ENCODE data around the gene CNTNAP2.

Gene CNTNAP2

DNA sequence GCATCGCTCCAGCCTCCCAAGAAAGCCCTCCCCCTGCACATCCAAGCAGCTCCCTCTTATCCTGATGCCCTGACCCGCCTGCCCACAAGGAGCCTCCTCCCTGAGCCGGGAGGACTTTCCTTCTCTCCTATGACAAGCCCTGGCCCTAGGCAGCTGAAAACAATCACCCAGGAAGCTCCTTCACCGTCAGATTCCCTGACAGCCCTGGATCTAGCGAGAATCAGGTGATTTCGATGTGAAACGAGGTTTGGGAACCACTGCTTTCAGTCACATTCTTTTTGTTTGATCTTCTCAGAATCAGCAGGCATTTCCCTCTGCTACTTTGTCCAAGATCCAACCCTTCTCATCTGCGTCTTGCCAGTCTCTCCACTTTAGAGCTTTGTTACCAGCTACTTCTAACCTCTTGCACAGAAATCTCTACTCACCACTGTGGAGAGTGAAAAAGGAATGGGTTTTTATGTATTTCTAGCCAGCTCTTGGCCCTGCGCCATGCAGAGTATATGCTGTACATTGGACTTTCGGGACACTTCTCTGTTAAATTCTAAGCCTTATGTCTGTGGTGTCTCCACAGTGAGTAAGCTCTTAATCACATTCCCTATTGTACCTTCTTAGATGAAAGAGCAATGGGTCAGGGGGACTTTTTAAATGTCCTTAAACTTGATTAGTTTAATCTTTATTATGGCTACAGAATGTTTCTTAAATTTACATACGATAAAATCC, 2220.8 kb downstream of the CNTNAP2 start:
- no peak for FAIRE-seq

GRCh38 chr7:148337995-148338747, 2221.6 kb downstream of the CNTNAP2 start:
- FAIRE-seq, result no peak

- no peak for FAIRE-seq
Observed at GRCh38 chr7:148340438-148341280, 2224.1 kb downstream of the CNTNAP2 start.

DNA sequence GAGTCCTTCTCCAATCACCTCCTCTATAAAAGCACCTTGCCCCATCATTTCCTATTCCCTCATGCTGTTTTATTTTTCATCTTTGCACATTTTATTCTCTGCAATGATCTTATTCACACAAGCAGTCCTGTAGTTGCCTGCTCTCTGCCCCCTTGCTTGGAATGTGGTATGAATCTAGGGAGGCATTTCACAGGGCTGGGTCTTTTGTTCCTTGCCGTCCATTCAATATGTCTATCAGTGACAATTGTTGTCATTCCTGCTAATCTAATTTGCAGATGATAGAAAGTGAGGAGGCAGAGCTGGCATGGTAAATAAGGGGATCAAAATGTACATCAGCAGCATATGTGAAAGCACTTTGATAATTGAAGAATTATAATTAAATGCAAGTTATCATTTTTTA, 2227.8 kb downstream of the CNTNAP2 start:
- no peak for FAIRE-seq

DNA sequence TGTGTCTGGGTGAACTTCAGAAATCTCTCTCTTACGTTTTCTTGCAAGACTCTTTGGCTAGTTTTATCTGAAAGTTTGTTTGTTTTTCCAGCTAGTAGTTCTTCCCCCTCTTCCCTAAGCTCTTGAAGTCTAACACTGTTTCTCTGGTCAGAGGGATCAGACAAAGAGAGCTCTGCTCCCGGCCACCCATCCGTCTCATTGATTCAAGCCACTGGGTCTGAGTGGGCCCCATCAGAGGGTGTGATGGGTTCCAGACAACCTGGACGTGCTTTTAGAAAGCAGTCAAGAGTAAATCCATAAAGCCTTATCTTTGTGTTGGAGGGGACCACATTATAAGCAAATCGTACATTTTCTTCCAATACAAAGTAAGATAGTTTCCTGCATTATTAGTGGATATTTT, 2231.4 kb downstream of the CNTNAP2 start:
- no peak for FAIRE-seq

DNA sequence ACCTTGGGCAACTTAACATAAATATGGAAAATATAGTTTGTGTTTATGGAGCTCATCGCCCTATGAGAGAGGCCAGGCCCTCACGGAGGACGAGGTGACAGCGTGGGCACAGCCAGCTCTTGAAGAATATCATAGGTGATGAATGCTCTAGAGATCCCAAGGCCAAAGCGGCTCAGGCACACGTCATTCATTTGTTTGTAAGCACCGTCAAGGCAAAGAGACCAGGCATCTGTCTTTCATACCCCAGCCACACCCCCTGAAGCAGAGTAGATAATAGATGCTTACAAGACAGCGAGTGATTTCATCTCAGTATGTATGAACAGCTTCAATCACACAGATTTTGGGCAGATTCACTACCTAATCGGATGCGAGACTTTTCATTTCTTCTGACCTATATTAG, 2231.9 kb downstream of the CNTNAP2 start:
- FAIRE-seq, result no peak

DNA sequence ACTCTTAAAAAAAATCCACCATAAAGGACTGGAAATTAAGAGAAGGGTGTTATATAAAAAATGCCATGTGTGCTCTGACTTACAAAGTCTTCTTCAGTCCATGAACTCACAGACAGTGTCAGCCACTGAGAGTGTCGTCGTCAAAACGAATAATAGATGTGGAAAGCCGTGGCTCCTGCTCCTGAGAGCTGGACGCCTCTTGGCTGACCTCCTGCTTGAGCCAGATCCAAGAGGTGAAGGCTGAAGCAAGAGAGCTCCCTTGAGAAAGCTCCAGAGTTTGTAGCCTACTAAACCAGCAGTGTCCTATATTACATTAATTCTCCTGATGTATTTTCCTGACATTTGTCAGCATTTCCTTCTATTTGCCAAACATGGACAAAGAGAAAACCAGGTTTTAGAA, 2239.7 kb downstream of the CNTNAP2 start:
- FAIRE-seq, result no peak

GRCh38 chr7:148362541-148362940, 2245.9 kb downstream of the CNTNAP2 start:
- FAIRE-seq, result no peak

GRCh38 chr7:148367731-148368475, 2251.3 kb downstream of the CNTNAP2 start:
- FAIRE-seq, result no peak

GRCh38 chr7:148368562-148368961, 2252.0 kb downstream of the CNTNAP2 start:
- no peak for FAIRE-seq

DNA sequence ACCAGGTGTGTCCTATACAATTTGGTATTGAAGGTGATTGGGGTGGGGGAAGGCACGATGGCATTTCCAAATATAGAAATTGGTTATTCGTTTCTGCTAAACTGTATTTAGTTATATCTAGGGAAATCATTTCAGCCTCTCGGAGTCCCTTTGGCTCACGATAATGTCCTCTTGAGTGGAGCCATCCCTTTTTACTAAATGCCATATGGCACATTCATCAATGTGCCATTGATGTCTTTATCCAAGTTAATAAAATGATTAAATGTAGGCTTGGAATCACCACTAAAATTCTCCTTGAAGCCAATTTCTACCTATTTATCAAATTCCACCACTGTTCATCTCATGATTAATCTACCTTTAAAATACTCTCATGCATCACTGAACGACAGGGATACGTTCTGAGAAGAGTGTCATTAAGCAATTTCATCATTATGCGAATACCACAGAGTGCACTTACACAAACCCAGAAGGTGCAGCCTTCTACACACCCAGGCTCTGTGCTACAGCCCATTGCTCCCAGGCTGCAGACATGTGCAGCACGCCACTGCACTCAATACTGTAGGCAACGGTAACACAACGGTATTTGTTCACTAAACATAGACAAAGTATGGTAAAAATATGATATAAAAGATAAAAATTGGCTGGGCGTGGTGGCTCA, 2254.8 kb downstream of the CNTNAP2 start:
- no peak for FAIRE-seq

DNA sequence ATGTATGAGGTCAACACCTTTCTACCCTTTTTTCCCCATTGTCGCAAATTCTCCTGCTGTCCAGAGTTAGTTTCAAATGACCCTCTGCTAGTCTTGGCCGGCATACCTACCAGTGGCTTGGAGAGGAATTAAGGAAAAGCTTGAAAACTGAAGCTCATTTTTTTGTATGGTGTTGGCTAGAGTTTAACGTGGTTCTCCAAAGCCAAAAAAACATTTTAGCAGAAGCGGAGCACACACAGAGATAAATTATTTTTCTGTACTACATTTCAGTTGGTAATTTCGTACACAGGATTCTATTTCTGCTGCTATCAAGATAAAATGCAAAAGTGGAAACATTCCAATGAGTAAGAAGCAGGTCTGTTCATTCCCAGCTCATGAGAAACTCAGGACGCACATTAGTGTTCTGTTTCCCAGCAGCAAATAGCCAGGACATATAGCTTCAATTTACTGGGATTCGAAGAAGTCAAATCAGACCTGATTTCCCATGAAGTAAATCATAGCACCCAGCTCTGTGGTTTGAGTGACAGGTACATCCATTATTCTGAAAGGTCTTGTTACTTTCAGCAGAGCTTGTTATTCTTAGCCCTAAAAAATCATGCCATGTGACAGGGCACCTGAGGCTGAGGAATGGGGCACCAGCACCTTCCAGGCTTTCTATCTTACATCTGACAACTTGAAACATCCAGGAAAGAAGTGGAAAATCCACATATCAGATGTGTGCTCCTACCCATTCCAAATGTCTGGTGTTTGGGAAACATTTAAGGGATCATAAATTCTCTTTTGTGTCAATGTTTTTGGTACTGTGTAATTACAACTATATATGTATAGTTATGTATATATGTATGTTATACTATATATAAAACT, 2258.0 kb downstream of the CNTNAP2 start:
- no peak for FAIRE-seq

DNA sequence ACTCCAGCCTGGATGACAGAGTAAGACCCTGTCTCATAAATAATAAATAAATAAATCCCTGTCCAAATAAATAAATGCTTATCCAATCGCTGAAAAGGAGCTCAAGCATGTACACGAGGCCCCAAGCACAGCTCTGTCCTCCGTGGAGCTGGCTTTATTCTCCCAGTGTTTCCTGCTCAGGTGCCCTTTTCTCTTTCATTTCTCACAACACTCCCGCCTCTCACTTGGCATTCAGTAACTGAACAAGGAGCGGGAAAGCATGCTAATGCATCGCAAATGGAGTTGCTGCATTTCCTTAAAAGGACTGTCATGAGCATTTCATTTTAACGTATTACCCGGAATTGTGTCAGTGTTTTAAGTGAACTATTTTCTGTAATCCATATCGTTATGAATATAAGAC, 2263.1 kb downstream of the CNTNAP2 start:
- no peak for FAIRE-seq

GRCh38 chr7:148380596-148381419, 2264.2 kb downstream of the CNTNAP2 start:
- FAIRE-seq, result no peak

GRCh38 chr7:148382596-148382995, 2266.0 kb downstream of the CNTNAP2 start:
- FAIRE-seq, result no peak

DNA sequence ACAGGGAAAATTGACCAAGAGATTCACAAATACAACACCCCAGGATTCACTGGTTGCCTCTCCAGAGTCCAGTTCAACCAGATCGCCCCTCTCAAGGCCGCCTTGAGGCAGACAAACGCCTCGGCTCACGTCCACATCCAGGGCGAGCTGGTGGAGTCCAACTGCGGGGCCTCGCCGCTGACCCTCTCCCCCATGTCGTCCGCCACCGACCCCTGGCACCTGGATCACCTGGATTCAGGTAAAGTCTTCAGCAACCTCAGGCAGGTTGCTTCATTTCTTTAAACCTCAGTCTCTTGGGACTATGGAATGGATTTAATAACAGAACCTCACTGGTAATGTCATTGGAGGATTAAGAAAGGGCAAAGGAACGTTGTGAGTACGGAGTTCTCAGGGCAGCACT, 2267.1 kb downstream of the CNTNAP2 start:
- no peak for FAIRE-seq

DNA sequence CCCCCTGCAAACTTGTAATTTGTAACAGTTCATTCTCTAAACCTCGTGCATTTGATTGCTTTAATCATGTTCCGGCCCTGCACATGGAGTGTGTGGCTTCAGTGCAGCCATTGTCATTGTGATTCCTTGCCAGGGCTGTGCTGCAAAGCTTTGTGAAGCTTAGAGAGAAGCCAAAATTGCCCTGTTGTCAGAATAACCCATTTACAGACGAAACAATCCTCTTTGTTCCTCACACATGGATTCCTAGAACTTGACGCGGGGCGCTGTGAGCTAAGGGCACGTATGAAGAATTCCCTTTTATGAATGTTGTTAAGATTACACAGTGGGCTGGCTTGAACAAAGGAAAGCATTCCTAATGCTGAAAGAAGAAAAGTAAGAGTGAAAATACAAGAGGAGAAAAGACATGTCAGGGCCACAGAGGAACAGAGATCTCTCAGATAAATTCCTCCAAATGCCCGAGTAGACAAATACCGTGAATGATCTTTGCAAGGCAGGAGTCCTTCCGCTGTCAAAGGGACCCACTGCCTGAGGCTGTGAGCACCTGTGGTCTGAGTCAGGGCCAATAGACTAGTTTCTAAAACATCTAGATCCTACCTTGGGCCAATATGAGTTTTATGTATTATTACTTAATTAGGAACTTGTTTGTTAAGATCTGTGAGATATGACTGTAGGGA, 2268.5 kb downstream of the CNTNAP2 start:
- no peak for FAIRE-seq

GRCh38 chr7:148390381-148390780, 2273.8 kb downstream of the CNTNAP2 start:
- no peak for FAIRE-seq

DNA sequence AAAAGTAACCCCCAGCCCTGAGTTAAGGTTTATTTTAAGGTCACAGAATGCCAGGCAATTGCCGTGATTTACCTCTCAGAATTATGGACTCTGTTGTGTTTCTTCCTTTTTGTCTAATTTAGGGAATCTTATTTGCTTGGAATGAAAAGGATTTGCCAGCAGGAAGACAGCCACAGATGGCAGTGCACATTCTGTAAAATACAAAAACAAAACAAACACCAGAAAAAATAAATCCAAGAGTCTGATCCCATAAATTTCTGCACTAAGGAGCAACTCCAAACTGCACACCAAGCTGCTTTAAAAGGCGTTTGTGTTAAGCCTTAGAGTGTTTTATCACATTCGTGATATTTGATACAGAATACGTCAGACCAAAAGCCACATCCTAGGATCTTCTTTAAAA, 2275.0 kb downstream of the CNTNAP2 start:
- no peak for FAIRE-seq

- FAIRE-seq, result no peak
Observed at GRCh38 chr7:148394582-148394981, 2278.0 kb downstream of the CNTNAP2 start.

Data from endometrium (tissue), 2 donors.